GM21447 (cell line): ENCODE results near the gene ACSF2.
"Not testable (repeated sequence)": the region's sequence is repeated elsewhere in the genome, so short reads cannot be mapped to it uniquely, and the experiment has no call there.

ENCODE experiments used
- ATAC-seq: cut with Tn5 transposase; IDR thresholded peaks from one replicate; pipeline ENCODE4 v1.9.1; 2021; ENCODE audit not compliant: unreplicated experiment

The ACSF2 gene

GRCh38 chr17:50461550-50462132 is 35.6 kb downstream of the ACSF2 start:
- ATAC-seq, result no peak

DNA sequence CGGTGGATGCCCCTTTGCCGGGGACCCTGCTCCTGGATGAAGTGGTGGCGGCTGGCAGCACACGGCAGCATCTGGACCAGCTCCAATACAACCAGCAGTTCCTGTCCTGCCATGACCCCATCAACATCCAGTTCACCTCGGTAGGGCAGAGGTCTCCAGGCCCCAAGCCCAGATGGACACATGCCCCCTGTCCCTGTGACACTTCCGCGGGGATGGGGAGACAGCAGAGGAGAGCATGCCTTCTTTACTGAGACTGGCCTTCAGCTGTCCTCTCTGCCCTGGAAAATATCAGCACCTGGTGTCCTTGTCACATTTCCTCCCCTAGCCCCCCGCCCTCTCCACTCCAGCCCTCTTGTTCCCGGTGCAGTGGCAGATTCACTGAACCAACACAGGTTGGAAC is 36.4 kb downstream of the ACSF2 start:
- ATAC-seq, result no peak

DNA sequence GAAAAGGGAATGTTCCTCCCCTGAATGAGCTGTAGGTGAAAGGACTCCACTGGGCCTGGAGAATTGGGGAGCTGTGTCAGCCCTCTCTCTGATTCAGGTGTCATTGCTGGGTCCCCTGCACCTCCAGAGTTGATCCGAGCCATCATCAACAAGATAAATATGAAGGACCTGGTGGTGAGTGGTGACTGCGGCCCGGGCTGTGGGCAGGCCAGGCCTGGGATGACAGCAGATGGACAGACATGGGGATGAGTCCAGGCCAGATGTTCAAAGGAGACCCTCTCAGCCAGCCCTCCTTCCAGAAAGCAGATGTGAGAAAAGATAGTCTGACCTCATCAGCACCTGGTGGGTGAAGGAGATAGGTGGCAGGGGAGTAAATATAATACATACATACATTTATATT is 38.1 kb downstream of the ACSF2 start:
- ATAC-seq, result no peak

DNA sequence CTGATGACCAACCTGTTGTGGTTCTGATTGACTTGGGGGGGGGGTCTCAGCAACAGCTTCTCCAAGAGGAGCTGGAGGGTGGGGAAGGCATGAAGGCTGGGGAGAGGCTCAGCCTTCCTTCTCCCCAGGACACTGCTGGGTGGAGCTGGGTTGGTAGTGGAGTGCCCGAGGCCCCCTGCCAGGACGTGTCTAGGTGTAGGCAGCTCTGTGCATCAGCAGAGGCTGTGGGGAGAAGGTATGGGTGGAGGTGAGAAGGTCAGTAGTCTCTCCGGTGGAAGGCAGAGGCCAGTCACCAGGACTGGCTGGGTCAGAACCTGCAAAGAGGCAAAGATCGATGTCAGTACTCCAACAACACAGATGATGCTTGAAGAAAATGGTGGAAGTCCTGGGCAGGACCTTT is 38.7 kb downstream of the ACSF2 start:
- no peak for ATAC-seq

GRCh38 chr17:50465171-50465570 is 39.2 kb downstream of the ACSF2 start:
- ATAC-seq, result no peak

DNA sequence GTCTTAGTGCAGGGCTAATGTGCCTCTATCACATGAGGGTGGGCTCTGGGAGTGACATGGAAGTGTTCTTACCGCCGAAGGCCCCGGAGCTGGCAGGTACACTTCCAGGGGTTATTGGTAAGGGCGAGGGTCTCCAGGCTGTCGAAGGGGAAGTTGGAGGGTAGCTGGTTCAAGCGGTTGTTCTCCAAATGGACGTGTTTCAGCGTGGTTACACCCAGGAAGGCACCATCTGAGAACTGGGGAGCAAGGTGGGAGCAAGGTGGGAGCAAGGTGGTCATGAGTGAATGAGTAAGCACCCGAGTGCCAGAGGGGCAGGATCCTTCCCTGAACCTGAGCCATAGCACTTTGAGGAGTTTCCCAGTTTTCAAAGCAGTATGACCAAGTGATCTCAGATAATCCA is 39.6 kb downstream of the ACSF2 start:
- no peak for ATAC-seq

GRCh38 chr17:50466371-50467113 is 40.5 kb downstream of the ACSF2 start:
- ATAC-seq, result no peak

DNA sequence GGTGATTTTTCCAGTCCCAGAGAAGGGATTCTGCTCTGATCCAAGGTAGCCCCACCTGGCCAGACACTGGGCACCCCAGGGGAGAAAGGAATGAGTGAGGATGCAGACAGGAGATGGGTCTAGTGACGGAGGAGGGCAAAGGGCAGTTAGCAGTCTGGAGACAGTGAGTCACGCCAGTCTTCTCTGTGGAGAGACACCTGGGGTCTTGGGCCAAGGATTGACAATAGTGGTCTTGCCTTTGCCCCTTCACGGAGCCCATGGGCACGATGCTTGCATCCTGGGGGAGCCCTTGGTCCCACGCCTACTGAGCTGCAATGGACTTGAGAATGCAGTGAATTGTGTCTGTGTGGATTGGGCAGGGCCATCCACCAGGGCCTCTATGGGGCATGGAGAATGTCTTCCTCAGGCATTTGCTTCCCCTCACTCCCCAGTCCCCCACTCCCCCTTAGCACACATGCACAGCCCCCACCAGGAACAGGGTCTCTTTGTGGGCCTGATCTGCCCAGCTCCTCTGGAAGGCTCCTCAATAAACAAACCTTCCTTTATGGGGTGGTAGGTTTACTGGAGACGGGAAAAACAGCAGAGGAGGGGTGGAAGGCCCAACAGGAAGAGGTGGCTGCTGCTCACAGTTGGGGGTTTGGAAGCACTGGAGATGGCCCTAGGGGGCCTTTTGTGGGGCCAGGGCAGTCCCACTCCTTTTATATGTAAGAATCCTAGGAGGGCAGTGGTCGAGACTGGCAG is 41.3 kb downstream of the ACSF2 start:
- no peak for ATAC-seq

DNA sequence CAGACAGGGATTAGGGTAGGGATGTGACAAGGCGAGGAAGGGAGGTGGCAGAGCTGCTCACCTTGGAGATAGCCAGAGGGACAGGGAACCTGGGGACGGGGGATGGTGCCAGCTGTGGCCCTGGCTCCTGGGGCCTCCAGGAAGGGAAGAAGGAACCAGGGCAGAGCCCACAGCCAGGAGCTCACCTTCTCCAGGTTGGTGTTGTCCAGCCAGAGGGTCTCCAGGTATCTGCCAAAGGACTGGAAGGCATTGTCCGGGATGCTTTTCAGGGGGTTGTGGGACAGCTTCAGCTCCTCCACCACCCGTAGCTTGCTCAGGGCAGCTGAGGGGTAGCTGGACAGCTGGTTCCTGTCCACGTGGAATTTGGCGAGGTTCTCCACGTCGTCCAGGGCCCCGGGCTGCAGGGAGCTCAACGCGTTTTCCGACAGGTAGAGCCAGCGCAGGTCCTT is 41.9 kb downstream of the ACSF2 start:
- ATAC-seq, result no peak

DNA sequence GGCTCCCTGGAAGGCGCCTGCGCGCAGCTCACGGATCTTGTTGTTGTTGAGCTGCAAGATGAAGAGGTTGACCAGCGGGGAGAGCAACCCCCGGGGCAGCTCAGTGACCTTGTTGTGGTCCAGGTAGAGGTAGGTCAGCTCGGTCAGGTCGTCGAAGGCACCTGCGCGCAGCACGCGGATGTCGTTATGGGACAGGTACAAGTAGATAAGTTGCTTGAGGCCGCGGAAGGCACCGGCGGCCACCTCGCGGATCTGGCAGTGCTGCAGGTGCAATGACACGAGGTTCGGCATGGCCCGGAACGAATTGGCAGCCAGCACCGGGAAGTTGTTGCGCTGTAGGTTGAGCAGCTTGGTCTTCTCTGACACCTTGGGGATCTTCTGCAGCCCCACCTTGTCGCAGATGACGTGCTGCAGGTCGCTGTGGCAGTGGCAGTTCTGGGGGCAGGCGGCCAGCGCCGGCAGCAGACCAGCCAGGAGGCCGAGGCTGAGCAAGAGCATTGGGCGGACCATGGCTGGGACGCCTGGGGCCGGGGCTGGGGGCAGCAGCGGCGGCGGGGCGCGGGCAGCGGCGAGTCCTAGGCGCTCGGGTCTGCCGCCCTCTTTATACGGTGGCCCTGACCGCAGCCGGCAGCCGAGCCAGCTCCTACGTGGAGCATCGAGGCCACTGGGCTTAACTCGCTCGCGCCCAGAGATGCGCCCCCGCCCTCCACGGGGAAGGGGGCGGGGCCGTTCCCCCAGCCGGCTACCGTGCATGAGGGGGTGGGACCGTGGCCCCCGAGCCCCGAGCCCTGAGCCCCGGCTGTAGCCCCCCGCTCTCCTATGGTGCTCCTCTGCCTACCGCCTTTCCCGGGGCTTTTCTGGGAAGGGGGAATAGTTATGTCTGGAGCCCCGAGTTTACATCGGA is 42.5 kb downstream of the ACSF2 start, which contains the start of gene CHAD:
Gene CHAD (minus strand): TSS at position 577 of the 904 bp plus-strand sequence. CDS start 67 bp downstream, at position 510.
- no peak for ATAC-seq

DNA sequence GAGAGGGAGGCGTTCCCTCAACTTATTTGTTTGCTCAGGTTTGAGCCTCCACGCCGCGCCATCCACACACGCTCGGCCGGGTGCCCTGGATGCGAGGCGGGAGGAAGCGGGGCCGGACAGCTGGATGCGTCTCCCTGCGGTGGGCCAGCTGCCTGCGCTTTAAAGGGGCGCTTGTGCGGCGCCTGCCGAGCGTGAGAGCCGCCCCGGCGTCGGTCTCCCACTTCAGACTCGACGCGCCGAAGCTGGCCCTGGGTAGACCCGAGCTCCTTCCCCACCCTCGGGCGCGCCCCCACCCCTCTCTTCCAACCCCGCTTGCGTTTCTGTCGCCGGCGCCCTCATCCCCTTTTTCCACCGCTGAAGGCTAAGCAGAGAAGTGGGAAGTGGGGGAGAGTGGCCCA is 43.2 kb downstream of the ACSF2 start:
- no peak for ATAC-seq

- ATAC-seq, result no peak
Measured at GRCh38 chr17:50469671-50470305, 43.8 kb downstream of the ACSF2 start.

GRCh38 chr17:50470426-50470825 is 44.4 kb downstream of the ACSF2 start:
- no peak for ATAC-seq

DNA sequence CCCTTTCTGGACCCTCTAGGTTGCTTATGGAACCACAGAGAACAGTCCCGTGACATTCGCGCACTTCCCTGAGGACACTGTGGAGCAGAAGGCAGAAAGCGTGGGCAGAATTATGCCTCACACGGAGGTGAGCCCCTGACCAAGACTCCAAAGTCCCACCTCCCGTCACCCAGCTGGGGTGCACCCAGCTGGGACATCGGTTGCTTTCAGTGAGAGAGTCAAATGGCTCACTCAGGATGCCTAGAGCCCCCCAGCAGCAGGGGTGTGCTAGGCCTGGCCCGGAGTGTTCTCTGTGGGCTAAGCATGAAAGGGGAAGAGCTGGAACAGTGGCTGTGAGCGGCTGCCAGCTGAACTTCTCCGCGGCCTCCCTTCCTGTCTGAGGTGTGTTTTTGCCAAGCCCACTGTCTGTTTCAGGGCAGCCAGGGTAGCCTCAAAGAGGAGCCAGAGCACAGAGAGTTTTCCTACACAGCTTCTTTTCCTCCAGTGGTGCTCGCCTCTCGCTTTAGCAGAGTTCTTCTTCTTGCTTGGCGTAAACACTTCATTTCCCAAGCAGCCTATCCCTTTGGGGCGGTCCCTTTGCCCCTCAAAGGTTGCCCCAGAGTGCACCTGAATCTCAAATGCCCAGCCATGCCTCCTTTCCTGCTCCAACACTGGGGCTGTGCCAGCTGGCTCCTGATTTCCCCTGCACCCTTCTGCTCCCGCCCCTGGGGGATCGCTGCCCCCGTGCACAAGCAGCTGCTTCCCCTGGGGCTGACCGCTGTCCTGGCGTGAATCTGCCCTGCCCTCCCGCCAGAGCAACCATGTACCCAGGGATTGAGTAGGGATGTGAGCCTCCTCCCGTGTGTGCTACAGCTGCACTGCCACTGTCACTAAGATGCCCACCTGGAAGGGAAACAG is 45.2 kb downstream of the ACSF2 start:
- no peak for ATAC-seq

DNA sequence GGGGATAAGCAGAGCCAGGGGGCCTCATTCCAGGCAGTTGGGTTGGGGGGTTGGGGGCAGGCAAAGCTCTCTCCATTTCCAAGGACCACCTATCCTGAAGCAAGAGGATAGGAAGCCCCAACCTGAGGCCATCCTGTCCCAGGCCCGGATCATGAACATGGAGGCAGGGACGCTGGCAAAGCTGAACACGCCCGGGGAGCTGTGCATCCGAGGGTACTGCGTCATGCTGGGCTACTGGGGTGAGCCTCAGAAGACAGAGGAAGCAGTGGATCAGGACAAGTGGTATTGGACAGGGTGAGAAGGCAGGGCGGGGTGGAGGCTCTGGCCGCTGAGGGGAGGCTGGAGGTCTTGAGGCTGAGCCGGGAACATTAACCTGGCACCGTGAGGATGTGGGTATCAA is 46.3 kb downstream of the ACSF2 start:
- ATAC-seq, result no peak

GRCh38 chr17:50472761-50473161 is 46.7 kb downstream of the ACSF2 start:
- ATAC-seq, result not testable (repeated sequence)

DNA sequence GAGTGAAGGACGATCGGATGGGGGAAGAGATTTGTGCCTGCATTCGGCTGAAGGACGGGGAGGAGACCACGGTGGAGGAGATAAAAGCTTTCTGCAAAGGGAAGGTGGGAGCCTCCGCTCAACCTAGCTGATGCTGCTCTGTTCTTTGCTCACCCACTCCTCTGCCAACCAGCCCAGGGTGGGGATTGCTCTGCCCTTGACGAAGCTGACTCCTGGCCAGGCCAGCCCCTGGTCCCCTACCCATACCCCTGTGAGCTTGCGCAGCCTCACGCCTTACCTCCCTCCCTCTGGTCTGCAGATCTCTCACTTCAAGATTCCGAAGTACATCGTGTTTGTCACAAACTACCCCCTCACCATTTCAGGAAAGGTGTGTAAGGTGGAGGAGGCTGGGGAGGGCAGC is 47.9 kb downstream of the ACSF2 start:
- ATAC-seq, result no peak

DNA sequence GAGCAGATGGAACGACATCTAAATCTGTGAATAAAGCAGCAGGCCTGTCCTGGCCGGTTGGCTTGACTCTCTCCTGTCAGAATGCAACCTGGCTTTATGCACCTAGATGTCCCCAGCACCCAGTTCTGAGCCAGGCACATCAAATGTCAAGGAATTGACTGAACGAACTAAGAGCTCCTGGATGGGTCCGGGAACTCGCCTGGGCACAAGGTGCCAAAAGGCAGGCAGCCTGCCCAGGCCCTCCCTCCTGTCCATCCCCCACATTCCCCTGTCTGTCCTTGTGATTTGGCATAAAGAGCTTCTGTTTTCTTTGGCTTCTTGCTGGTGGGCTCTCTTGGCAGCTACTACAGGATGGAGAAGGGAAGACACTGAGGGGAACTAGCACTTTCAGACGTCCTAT is 48.5 kb downstream of the ACSF2 start:
- ATAC-seq, result no peak

- no peak for ATAC-seq
Measured at GRCh38 chr17:50475362-50475761, 49.3 kb downstream of the ACSF2 start.
